Pons (tissue), 1 donor: ENCODE measurements around the gene GSE1.

Source experiments
- DNase-seq: peaks from one replicate; pipeline ENCODE4 v3.0.0-alpha.2; 2016; ENCODE audit warnings: low spot score

GSE1 gene

GRCh38 chr16:85662482-85662812, 49.3 kb downstream of the GSE1 start:
- DNase-seq, result no peak

DNA sequence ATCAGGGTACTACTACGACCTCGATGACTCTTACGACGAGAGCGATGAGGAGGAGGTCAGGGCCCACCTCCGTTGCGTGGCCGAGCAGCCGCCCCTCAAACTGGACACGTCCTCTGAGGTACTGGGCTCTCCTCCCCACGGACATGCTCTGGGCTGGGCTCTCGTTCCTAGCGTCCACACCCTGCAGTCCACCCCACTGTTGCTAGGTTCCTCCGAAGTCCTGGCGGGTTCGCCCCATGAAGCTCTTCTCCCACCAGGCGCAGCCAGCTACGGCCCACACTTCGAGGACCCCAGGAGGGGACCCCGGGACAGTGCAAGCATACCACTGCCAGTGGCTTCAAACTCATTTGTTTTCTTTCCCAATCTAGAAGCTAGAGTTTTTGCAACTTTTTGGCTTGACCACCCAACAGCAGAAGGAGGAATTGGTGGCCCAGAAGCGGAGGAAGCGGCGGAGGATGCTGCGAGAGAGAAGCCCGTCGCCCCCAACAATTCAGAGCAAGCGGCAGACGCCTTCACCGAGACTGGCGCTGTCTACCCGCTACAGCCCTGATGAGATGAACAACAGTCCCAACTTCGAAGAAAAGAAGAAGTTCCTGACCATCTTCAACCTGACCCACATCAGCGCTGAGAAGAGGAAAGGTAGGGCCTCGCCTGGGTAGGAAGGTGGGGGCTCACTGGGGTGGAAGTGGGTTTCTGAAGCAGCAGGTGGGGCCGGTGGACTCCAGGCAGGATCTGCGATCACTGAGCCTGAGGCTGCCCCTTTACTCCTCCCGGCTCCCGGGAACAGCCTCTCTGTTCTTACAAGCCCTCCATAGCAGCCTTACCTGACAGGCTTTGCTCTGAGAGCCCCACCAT, 50.1 kb downstream of the GSE1 start:
- DNase-seq, result no peak

GRCh38 chr16:85663891-85664321, 50.8 kb downstream of the GSE1 start:
- DNase-seq, result no peak

DNA sequence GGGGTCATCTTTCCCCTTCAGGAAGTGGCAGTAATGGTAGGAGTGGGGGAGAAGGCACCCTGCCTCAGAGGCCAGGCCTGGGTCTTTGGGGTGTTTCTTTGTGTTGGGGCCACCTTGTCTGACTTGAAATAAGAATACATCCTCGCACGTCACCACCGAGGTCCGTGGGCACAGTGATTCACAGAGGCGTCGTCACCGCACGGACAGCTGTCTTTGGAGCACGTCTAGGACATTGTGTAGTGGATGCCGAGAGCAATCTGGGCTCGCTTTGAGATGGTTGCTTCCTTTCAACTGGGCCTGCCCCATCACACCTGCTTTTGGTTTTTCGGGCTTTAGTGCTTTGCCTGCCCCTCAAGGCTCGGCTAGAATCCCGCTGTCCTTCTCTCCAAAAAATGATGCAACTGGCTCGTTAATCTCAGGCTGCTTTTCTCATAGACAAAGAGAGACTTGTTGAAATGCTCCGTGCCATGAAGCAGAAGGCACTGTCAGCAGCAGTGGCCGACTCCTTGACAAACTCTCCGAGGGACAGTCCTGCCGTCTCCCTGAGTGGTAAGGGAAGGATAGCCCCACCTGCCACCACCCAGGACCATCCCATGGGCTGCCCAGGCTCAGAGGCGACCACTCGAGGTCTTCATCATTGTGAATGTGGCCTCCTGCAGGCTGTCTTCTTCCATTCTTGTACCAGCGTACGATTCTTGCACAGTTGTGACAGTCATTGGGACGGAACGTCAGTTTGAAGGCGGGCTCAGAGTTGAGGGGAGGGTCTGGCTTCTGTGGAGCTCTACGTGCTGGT, 51.7 kb downstream of the GSE1 start:
- DNase-seq, result peak; percentile 55

- DNase-seq, result no peak
Observed at GRCh38 chr16:85665373-85665740, 52.2 kb downstream of the GSE1 start.

DNA sequence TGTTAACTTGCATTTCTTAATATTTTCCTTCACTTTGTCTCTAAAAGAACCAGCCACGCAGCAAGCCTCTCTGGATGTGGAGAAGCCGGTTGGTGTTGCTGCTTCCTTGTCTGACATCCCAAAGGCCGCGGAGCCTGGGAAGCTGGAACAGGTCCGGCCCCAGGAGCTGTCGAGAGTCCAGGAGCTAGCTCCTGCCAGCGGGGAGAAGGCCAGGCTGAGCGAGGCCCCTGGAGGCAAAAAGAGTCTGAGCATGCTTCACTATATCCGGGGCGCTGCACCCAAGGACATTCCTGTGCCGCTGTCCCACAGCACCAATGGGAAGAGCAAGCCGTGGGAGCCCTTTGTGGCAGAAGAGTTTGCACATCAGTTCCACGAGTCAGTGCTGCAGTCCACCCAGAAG, 52.8 kb downstream of the GSE1 start:
- DNase-seq, result no peak

- no peak for DNase-seq
Observed at GRCh38 chr16:85667261-85667660, 54.1 kb downstream of the GSE1 start.

- DNase-seq, result no peak
Observed at GRCh38 chr16:85667841-85668413, 54.8 kb downstream of the GSE1 start.

DNA sequence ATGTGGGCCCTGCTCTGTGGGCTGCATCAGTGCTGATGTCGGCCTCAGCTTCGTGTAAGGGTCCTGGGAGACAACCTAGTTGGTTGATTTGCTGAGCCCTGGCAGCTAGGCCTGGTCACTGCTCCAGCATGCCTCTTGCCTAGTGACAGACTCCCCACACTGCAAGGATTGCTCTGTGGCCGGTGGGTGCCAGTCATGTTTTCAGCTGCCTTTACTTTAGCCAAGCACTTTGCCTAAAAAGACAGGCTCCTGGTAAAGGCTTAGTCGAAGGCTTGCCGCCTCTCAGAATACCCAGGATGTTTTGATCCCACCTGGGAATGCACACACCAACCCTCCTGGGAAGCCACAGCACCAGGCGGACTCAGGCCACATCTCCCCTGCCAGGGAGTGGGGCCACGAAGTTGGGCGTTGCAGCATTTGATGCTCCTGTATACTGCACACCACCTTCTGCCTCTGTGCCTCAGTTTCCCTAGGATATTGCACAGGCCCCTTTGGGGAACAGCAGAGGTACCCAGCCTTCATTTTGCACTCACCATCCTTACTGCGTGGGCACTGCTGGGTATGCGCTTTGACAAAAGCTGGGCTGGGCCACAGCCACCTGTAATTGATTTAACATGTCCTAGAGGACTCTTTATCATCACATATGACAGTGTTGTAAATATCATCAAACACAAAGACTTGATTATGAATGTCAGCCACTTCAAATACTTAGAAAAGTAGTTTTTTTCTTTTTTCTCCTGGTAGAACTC, 55.7 kb downstream of the GSE1 start:
- DNase-seq, result no peak

GRCh38 chr16:85670840-85671239, 57.7 kb downstream of the GSE1 start:
- DNase-seq, result no peak

- DNase-seq, result no peak
Observed at GRCh38 chr16:85673529-85674417, 60.7 kb downstream of the GSE1 start.

GRCh38 chr16:85674418-85674755, 61.3 kb downstream of the GSE1 start:
- no peak for DNase-seq

- DNase-seq, result no peak
Observed at GRCh38 chr16:85674828-85675227, 61.7 kb downstream of the GSE1 start.

- no peak for DNase-seq
Observed at GRCh38 chr16:85675251-85675874, 62.2 kb downstream of the GSE1 start.

- DNase-seq, result no peak
Observed at GRCh38 chr16:85676466-85676865, 63.3 kb downstream of the GSE1 start.

GRCh38 chr16:85677383-85677967, 64.4 kb downstream of the GSE1 start:
- DNase-seq, result no peak

DNA sequence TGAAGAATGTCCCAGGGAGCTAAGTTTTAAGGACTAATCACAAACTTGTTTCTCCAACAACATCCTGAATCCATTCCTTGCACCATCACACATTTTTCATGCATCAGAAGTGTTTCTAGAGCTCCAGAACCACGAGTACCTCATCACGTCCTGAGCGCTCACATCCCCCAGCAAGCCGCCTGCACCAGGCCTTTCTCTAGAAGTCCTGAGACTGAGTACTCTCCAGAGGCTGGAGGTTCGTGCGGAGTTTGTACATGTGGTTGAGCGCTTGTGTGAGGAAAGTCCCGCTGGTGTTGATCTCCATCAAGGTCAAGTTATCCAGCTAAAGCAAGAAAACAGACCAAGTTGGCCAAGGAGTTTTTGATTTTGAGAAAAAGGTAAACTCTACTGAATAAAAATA, 64.9 kb downstream of the GSE1 start:
- DNase-seq, result no peak

DNA sequence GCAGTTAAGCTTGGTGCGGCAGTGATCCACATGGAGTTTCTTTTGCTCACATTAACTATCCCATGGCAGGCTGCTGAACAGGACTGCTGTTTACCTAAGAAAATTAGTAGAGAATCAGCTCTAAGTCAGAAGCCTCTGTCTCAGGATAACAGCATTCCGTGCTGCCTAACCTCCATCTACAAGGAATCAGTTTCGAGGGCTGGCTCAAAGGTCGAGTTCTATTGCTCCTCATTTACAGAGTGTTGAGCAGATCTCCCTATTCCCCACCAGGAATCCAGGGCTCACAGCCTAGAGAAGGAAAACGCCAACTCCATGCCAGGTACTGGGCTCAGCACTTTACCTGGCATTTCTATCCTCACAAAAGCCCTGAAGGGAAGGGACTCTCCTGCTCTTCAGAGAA, 65.7 kb downstream of the GSE1 start:
- DNase-seq, result no peak

GRCh38 chr16:85679870-85680269, 66.7 kb downstream of the GSE1 start:
- no peak for DNase-seq

DNA sequence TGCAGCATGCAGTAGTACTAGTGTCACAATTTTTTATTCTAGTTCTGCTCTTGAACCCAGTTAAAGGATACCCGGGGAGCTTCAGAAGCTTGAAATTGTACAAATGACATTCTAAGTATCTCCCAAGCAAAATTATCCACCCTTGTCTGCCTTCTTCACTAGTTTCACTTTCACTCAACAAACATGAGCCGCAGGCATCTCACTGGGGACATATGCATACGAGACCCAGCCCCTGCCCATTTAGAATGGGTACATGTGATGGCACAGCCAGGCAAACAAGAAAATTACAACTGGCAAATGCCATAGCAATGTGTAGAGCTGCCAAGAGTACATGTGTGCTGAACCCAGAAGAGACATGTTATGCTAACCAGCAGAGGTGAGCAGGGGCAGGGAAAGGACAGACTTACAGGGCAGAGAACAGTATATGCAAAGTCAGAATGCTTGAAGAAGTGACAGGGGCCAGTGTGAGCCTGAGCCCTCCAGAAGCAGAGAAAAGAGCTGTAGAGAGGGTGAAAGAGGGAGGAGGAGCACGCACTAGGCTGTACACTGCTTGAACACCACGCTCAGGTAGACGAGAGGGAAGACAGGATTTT, 67.3 kb downstream of the GSE1 start:
- DNase-seq, result no peak
